Suprapubic skin (tissue), 4 donors: ENCODE data around the gene CACNA1I. TPM values are rescaled to one million over a fixed set of nuclear protein-coding genes. Genes with fewer than 3 reads are reported as not detected.
"Not testable (repeated sequence)": the region's sequence is repeated elsewhere in the genome, so short reads cannot be mapped to it uniquely, and the experiment has no call there.

Experiments
- DNase-seq, 2 donors: peaks; one replicate each; pipeline ENCODE4 v3.0.0-alpha.2; 2019; ENCODE audit warnings: low spot score in 2 of 2
- H3K27ac ChIP-seq: fragments of 200-600 bp; sonication (generic); one replicate; pipeline ENCODE4 v1.5.1; 2019
- H3K27me3 ChIP-seq: fragments of 200-600 bp; sonication (generic); one replicate; pipeline ENCODE4 v1.5.1; 2019
- H3K36me3 ChIP-seq: fragments of 200-600 bp; sonication (generic); one replicate; pipeline ENCODE4 v1.5.1; 2019
- H3K4me1 ChIP-seq: fragments of 200-600 bp; sonication (generic); one replicate; pipeline ENCODE4 v1.5.1; 2019
- H3K4me3 ChIP-seq: fragments of 200-600 bp; sonication (generic); one replicate; pipeline ENCODE4 v1.5.1; 2019; ENCODE audit warnings: mild to moderate bottlenecking
- H3K9me3 ChIP-seq: fragments of 200-600 bp; sonication (generic); one replicate; pipeline ENCODE4 v1.5.1; 2019
- CTCF ChIP-seq, 2 donors: fragments of 200-600 bp in 1 of 2; fragments of 450-650 bp in 1 of 2; sonication (generic) in 1 of 2; IDR thresholded peaks; one replicate each; pipeline ENCODE4 v1.5.1; 2016 to 2019; ENCODE audit warnings: antibody characterized with exemption in 2 of 2, mild to moderate bottlenecking in 1 of 2, moderate library complexity in 1 of 2
- EP300 ChIP-seq: sonication (generic); formaldehyde crosslinking; IDR thresholded peaks from one replicate; pipeline ENCODE4 v1.6.1; 2017; ENCODE audit warnings: antibody characterized with exemption
- POLR2A ChIP-seq, 2 donors: fragments of 450-650 bp; IDR thresholded peaks; one replicate each; pipeline ENCODE4 v1.6.1; 2017; ENCODE audit warnings: antibody characterized with exemption in 2 of 2, mild to moderate bottlenecking in 2 of 2, moderate library complexity in 2 of 2
- POLR2AphosphoS5 ChIP-seq, 3 donors: sonication (generic); formaldehyde crosslinking; IDR thresholded peaks; one replicate each; pipeline ENCODE4 v1.6.1; 2017; ENCODE audit warnings: antibody characterized with exemption in 3 of 3
- WGBS: methylation state at CpG from one replicate; pipeline ENCODE4 v1.1.5; 2018; 5-methylcytosine and 5-hydroxymethylcytosine counted together
- total RNA-seq, 4 donors: library from RNA; depleted of rRNA; stranded (reverse); fragments of >200 nt; gene quantifications; one replicate each; pipeline ENCODE4 v1.1.0, GENCODE V29; 2016

Gene CACNA1I
- total RNA-seq, 4 donors from 2014 or later = 0.08 to 0.80 (median 0.17) TPM; not detected in 1

- H3K27me3 ChIP-seq = peaks cover 34% of the 10 kb centered on the region
- no peak overlapping the region for H3K27ac ChIP-seq
- H3K9me3 ChIP-seq = no peaks in the 10 kb centered on the region
- H3K4me3 ChIP-seq = no peak overlapping the region
- TF ChIP-seq POLR2A (IDR thresholded peaks at IDR 0.05) (no peak), POLR2AphosphoS5 (IDR thresholded peaks at IDR 0.05) (no peak), EP300 (no peak), CTCF (IDR thresholded peaks at IDR 0.05) (no peak)
- H3K36me3 ChIP-seq = no peaks in the 10 kb centered on the region
- no peaks in the 10 kb centered on the region for H3K4me1 ChIP-seq
- no peak for DNase-seq
- WGBS = 68% methylated on average over 9 of the region's 12 CpGs
Measured at GRCh38 chr22:39731881-39732555, 161.5 kb downstream of the CACNA1I start.

- Histone ChIP-seq H3K27me3 (peaks cover 35% of the 10 kb centered on the region), H3K36me3 (no peaks in the 10 kb centered on the region), H3K27ac (no peak overlapping the region), H3K4me1 (no peaks in the 10 kb centered on the region), H3K4me3 (no peak overlapping the region), H3K9me3 (no peaks in the 10 kb centered on the region)
- WGBS = 70% methylated on average over 8 of the region's 8 CpGs
- no peak for DNase-seq
- TF ChIP-seq CTCF (IDR thresholded peaks at IDR 0.05) = no peak
- no peak for TF ChIP-seq POLR2AphosphoS5 (IDR thresholded peaks at IDR 0.05)
- TF ChIP-seq EP300 = no peak
- TF ChIP-seq POLR2A (IDR thresholded peaks at IDR 0.05) = no peak
Measured at GRCh38 chr22:39732625-39733024, 162.1 kb downstream of the CACNA1I start.

DNA sequence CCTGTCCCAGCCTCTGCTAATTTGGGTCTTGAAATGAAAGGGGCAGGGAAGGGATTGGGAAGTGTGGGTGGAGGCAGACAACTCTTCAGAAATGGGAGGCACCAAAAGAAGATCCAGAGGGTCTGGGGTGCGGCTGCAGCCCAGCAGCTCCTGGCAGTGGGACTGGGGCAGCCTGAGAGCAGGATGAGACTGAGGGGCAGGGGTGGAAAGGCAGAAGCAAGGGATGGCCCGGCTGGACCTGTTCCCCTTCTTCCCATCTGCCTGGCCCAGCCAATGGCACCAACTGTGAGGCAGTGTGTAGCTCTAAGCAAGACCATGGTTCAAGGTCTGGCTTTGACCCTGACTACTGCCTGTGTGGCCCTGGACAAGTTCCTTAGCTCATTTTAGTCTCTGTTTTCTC is 162.6 kb downstream of the CACNA1I start:
- no peaks in the 10 kb centered on the region for H3K9me3 ChIP-seq
- DNase-seq = no peak
- peaks cover 35% of the 10 kb centered on the region for H3K27me3 ChIP-seq
- H3K27ac ChIP-seq = no peak overlapping the region
- H3K36me3 ChIP-seq = no peaks in the 10 kb centered on the region
- no peaks in the 10 kb centered on the region for H3K4me1 ChIP-seq
- no peak overlapping the region for H3K4me3 ChIP-seq
- 63% methylated on average over 2 of the region's 2 CpGs for WGBS
- TF ChIP-seq POLR2AphosphoS5 (IDR thresholded peaks at IDR 0.05) (no peak), POLR2A (IDR thresholded peaks at IDR 0.05) (no peak), EP300 (no peak), CTCF (IDR thresholded peaks at IDR 0.05) (no peak)

- H3K9me3 ChIP-seq, DNase-seq, H3K36me3 ChIP-seq, H3K4me3 ChIP-seq, H3K4me1 ChIP-seq, H3K27ac ChIP-seq: not testable (repeated sequence)
- H3K27me3 ChIP-seq = peaks cover 37% of the 10 kb centered on the region
- 76% methylated on average over 1 of the region's 1 CpG for whole genome bisulfite sequencing
Measured at GRCh38 chr22:39734046-39734445, 163.5 kb downstream of the CACNA1I start.

GRCh38 chr22:39734866-39735265 is 164.3 kb downstream of the CACNA1I start:
- DNase-seq = no peak
- 90% methylated on average over 5 of the region's 5 CpGs for WGBS
- H3K36me3 ChIP-seq = no peaks in the 10 kb centered on the region

More at GRCh38 chr22:39734866-39735265, 164.3 kb downstream of the CACNA1I start:
- H3K9me3 ChIP-seq = no peaks in the 10 kb centered on the region
- H3K27me3 ChIP-seq = peaks cover 39% of the 10 kb centered on the region
- TF ChIP-seq POLR2AphosphoS5 (IDR thresholded peaks at IDR 0.05) = no peak
- no peak for TF ChIP-seq POLR2A (IDR thresholded peaks at IDR 0.05)
- TF ChIP-seq EP300 = no peak
- TF ChIP-seq CTCF (IDR thresholded peaks at IDR 0.05) = no peak
- no peak overlapping the region for H3K4me3 ChIP-seq
- no peaks in the 10 kb centered on the region for H3K4me1 ChIP-seq
- no peak overlapping the region for H3K27ac ChIP-seq
